HG03139 (cell line): Measurements from ENCODE around the gene PRKG2.

Experiments used
- ATAC-seq: cut with Tn5 transposase; IDR thresholded peaks from one replicate; pipeline ENCODE4 v1.9.1; 2021; ENCODE audit not compliant: unreplicated experiment

PRKG2 gene

GRCh38 chr4:81042578-81043365, 172.2 kb downstream of the PRKG2 start:
- ATAC-seq = no peak

- no peak for ATAC-seq
These were observed 174.9 kb downstream of the PRKG2 start for GRCh38 chr4:81040012-81040659.

GRCh38 chr4:81039351-81039972, 175.6 kb downstream of the PRKG2 start:
- no peak for ATAC-seq

GRCh38 chr4:81038636-81039350, 176.2 kb downstream of the PRKG2 start:
- no peak for ATAC-seq
